T-helper 22 cell (primary cell): ENCODE results near the gene REPIN1.

Experiments used
- DNase-seq: peaks from one replicate; pipeline ENCODE4 v3.0.0-alpha.2; 2020; ENCODE audit warnings: low read depth

Gene REPIN1

GRCh38 chr7:150368096-150368883 is at the start of gene REPIN1:
TSS of gene REPIN1 (plus strand) at chr7:150368822. CDS start at chr7:150369712, 890 bp downstream.
- peak; percentile 72 for DNase-seq

GRCh38 chr7:150321788-150322113 is 46.9 kb upstream of the REPIN1 start:
- no peak for DNase-seq

- no peak for DNase-seq
Measured at GRCh38 chr7:150322114-150322832, 46.3 kb upstream of the REPIN1 start.

DNA sequence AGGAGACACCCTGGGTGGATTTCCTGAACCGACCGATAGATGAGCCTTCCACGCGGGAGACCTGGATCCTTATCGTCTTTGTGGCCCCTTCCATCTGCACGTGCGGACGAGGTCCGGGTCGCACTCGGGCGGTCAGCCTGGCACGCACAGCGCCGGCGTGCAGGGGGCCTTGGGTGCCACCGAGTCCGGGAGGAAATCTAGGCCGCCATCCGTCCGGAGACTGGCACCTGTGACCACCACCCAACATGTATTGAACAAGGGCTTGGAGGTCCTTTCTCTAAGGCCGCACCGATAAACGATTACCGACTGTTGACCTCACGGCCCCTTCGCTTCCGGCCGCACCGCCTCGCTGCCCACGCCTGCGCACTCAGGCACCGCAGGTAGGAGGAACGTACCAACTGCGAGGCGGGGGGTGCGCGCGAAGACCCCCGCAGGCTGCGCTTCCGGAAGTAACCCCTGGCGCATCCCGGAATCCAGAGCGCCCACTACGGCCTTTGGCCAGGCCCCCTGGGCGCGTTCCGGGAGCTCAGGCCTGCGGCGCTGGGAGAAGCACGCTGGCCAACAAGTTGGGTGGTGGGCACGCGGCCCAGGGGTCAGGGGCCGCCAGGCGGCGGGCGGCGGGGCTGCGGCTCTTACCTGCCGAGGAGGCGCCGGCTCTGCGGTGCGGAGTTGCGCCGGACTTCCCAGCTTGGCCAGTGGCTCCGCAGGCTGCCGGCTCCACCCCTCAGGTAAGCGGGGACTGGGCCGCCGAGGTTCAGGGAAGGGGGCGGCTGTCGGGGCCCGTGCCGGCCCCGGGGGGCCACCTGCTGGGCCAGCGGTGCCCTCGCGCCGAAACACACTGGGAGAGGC is 45.6 kb upstream of the REPIN1 start, which contains the start of the genes ACTR3C and LRRC61:
Gene ACTR3C, minus strand, starts transcription at position 713 of the 849 bp plus-strand sequence. CDS start 28,249 bp downstream, outside the sequence.
Gene LRRC61, plus strand, starts transcription at position 523 of the 849 bp plus-strand sequence. CDS start 13,507 bp downstream, outside the sequence.
- no peak for DNase-seq

DNA sequence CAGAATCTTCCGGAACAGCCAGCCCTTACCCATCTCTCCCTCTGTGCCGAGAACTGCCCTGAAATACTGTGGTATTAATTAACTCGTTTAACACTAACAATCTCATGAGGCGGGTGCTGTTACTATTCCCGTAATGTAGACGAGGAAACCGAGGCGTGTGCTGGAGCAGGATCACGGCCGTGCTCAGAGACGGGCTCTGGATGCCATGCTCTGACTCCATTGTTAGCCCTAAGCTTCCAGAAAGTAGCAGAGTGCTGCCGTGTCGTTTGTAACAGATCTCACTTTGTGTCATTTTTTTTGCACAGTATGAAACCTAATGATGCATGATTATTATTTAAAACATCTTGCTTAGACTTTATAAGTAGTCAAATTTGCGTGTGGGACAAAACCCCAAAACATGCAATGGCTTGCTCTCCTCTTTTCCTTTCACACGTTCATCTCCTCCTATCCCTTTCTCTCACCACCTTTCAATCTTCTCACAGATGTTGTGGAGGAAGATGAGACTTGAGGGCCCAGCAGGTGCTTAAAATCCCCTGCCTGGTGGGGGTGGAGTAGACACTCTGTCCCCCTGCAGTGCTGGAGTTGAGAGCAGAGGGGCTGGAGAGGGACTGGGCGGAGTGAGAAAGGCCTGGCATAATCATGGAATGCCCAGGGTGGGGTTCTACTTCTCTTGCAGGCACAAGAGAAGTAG is 44.8 kb upstream of the REPIN1 start:
- DNase-seq: no peak

GRCh38 chr7:150324373-150324961 is 44.2 kb upstream of the REPIN1 start:
- DNase-seq: no peak

- no peak for DNase-seq
Measured at GRCh38 chr7:150325110-150325611, 43.5 kb upstream of the REPIN1 start.

- DNase-seq: no peak
Measured at GRCh38 chr7:150325901-150326300, 42.7 kb upstream of the REPIN1 start.

GRCh38 chr7:150326657-150327268 is 41.9 kb upstream of the REPIN1 start:
- DNase-seq: no peak

DNA sequence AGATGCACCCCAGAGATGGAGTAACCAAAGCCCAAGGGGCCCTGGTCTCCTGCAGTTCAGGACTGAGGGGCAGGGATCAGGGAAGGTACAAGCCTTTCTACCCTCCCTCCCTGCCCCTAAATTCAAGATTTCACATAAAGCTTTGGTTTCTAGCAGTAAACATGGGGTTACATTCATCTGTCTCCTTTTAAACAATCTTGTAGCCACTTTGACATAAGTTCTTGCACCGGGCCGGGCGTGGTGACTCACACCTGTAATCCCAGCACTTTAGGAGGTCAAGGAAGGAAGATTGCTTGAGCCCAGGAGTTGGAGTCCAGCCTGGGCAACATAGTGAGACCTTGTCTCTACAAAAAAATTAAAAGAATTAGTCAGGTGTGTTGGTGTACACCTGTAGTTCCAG is 41.3 kb upstream of the REPIN1 start:
- no peak for DNase-seq

DNA sequence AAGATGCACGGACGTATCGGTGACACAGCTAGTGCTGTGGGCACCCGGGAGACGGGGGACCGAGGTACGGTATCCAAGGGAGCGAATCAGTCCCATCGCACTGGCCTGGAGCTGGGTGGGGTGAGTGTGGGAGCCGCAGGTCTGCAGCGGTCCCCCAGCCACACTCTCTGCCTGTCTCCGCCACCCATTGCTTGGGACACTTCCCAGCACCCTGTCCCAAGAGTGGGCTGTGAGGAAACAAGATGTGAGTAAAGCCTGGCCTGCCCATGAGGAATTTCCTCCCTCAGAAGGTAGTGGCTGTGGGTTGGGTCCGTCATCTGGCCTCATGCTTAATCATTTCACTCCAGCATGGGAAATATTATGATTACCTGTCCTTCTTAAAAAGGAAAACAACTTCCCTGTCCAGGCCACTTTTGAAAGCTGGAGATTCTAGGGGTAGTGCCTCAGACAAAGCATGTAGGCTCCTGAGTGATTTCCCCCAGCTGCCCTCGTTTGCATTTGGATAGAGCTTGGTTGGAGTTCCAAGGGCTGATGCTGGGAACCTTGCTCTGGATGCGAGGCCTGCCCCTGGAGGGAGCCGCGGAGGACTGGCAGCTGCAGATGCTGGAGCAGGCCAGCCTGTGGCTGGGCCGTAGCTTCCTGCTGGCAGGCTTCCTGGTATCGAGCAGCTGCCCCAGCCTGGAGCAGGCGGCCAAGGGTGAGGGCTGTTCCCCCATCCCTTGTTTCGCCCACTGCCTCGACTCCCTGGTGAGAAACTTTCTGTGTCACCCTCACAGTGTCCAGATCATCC is 39.1 kb upstream of the REPIN1 start:
- no peak for DNase-seq

- no peak for DNase-seq
Measured at GRCh38 chr7:150330211-150330885, 38.3 kb upstream of the REPIN1 start.

GRCh38 chr7:150332852-150333635 is 35.6 kb upstream of the REPIN1 start:
- DNase-seq: no peak

DNA sequence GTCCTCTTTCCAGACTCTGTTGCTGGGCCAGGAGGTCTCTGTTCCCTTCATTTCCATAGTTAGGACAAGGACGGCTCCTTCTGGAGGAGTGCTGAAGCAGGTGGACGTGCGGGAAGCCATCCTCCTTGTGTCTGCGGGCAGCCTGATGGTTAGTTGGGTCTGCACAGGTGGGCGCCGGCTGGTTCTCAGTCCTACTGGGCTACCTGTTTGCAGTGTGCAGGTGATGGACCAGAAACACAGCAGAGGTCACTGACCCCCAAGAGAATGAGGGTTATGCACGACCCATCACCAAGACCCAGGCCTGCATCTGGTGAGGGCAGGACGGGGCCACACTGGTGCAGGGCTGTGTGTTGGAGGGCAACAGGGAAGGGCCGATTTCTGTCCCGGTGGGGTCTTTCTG is 35.0 kb upstream of the REPIN1 start:
- no peak for DNase-seq

- DNase-seq: no peak
Measured at GRCh38 chr7:150334108-150334507, 34.5 kb upstream of the REPIN1 start.

- DNase-seq: no peak
Measured at GRCh38 chr7:150335108-150335773, 33.4 kb upstream of the REPIN1 start.

- DNase-seq: no peak
Measured at GRCh38 chr7:150335774-150336112, 32.9 kb upstream of the REPIN1 start.

DNA sequence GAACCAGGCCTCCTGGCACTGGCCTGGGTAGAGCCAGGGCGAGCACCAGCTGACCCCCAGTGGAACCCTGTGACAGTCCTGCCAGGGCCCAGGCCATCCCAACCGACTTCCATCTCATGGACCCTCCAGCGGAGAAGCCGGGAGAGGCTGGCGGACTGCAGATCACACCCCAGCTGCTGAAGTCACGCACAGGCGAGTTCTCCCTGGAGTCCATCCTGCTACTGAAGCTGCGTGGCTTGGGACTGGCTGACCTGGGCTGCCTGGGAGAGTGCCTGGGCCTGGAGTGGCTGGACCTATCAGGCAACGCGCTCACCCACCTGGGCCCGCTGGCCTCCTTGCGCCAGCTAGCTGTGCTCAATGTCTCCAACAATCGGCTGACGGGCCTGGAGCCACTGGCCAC is 31.9 kb upstream of the REPIN1 start:
- DNase-seq: no peak
